ENCODE data around the gene MFSD2A. TPM values are rescaled to one million over a fixed set of nuclear protein-coding genes. Genes with fewer than 3 reads are reported as not detected.

MFSD2A gene
- total RNA-seq, 1 experiment from 2014 or later = 19.9 TPM

- Mint-ChIP-seq H3K27ac (peak overlapping the region in 1 of 3 experiments; percentile 55; a peak in 1 of 7 replicates), H3K36me3 (ENCODE audit: insufficient read depth in 1 of 3, low read depth in 3 of 3) (no peaks in the 10 kb centered on the region), H3K9me3 (no peaks in the 10 kb centered on the region), H3K4me1 (no peaks in the 10 kb centered on the region), H3K4me3 (no peak overlapping the region), H3K27me3 (ENCODE audit: low read depth) (peaks cover 6% of the 10 kb centered on the region)
- H2BK120ac ChIP-seq (ENCODE audit: low read depth, low read length, poor library complexity, severe bottlenecking) = no peak overlapping the region
- H3K9ac ChIP-seq (ENCODE audit: extremely low read depth, insufficient read length, low read length) = no peak overlapping the region
- WGBS (ENCODE audit: extremely low coverage, insufficient read length, low lambda C conversion rate) = no CpG with 5 or more reads among the region's 12 CpGs
- no peak overlapping the region for H2AFZ ChIP-seq (ENCODE audit: low read length)
- H3K27ac ChIP-seq (ENCODE audit: insufficient read length, low read depth, low read length) = no peak overlapping the region
- H3K9me3 ChIP-seq (ENCODE audit: control insufficient read depth, low read depth, low read length) = no peaks in the 10 kb centered on the region
- H2BK15ac ChIP-seq (ENCODE audit: low read depth, low read length) = no peak overlapping the region
- no peak overlapping the region for H3K23ac ChIP-seq (ENCODE audit: insufficient read length, low read depth, low read length)
- H3K18ac ChIP-seq (ENCODE audit: insufficient read length, low read depth, low read length) = no peak overlapping the region
- no peaks in the 10 kb centered on the region for H3K23me2 ChIP-seq (ENCODE audit: insufficient read length, low read depth, low read length, poor library complexity, severe bottlenecking)
- no peak overlapping the region for H2AK5ac ChIP-seq (ENCODE audit: insufficient read length, low read length)
- H3K79me2 ChIP-seq (ENCODE audit: insufficient read depth, low read length) = no peaks in the 10 kb centered on the region
- H2BK12ac ChIP-seq (ENCODE audit: insufficient read length, low read depth, low read length) = no peak overlapping the region
- no peak overlapping the region for H4K8ac ChIP-seq (replicated peaks; ENCODE audit: insufficient read length, low read depth, low read length)
- H3T11ph ChIP-seq (ENCODE audit: low read length) = no peak overlapping the region
- H2BK20ac ChIP-seq (ENCODE audit: low read depth, low read length, poor library complexity, severe bottlenecking) = no peak overlapping the region
- TF ChIP-seq CTCF (conservative IDR thresholded peaks at IDR 0.05) = no peak
- no peaks in the 10 kb centered on the region for H4K20me1 ChIP-seq (ENCODE audit: control insufficient read depth, insufficient read depth, insufficient read length)
- H3K79me1 ChIP-seq (ENCODE audit: insufficient read depth, low read depth, low read length, poor library complexity, severe bottlenecking) = no peaks in the 10 kb centered on the region
- H3K56ac ChIP-seq (ENCODE audit: insufficient read length, low read depth, low read length) = no peak overlapping the region
- 0 out of 2 replicates have a peak, but pooled peaks cover 2% of the 10 kb centered on the region for H3K27me3 ChIP-seq (ENCODE audit: insufficient read depth, low read length)
- H4K5ac ChIP-seq (ENCODE audit: insufficient read length, low read depth, low read length) = no peak overlapping the region
- H4K91ac ChIP-seq (ENCODE audit: insufficient read length, low read depth, low read length) = no peak overlapping the region
- DNase-seq = no peak
- no peak overlapping the region for H2BK5ac ChIP-seq (ENCODE audit: insufficient read length, low read length)
- no peak overlapping the region for H3K14ac ChIP-seq (ENCODE audit: insufficient read depth, low read length)
- no peak overlapping the region for H3K4me2 ChIP-seq (ENCODE audit: insufficient read depth, insufficient read length, low read length)
- no peak overlapping the region for H3K4ac ChIP-seq (ENCODE audit: low read depth, low read length)
- no peaks in the 10 kb centered on the region for H3K4me1 ChIP-seq (ENCODE audit: insufficient read depth, low read length)
Measured at GRCh38 chr1:39933956-39934941, 20.7 kb upstream of the MFSD2A start.

Data from H9 (cell line).